Smooth muscle cell (in vitro differentiated cells): ENCODE data around the gene TMPRSS12. TPM values are rescaled to one million over a fixed set of nuclear protein-coding genes. Genes with fewer than 3 reads are reported as not detected.
"Not testable (repeated sequence)": the region's sequence is repeated elsewhere in the genome, so short reads cannot be mapped to it uniquely, and the experiment has no call there.

Source experiments
- DNase-seq: peaks from one replicate; lab custom pipeline; 2025; ENCODE audit not compliant: unreplicated experiment; lab: John Stamatoyannopoulos, UW
- H2AFZ ChIP-seq: fragments of 200-600 bp; sonication (generic); 2 replicates; pipeline ENCODE4 v1.6.0; 2016; ENCODE audit warnings: antibody characterized with exemption, low read depth, mild to moderate bottlenecking
- H3F3A ChIP-seq: fragments of 200-600 bp; sonication (generic); 2 replicates; pipeline ENCODE4 v1.6.0; 2017; ENCODE audit warnings: antibody characterized with exemption, low read depth
- H3K27ac ChIP-seq: fragments of 200-600 bp; sonication (generic); 2 replicates; pipeline ENCODE4 v1.5.1; 2016; ENCODE audit warnings: low read depth, mild to moderate bottlenecking
- H3K27me3 ChIP-seq: fragments of 200-600 bp; sonication (generic); 2 replicates; pipeline ENCODE4 v1.6.1; 2016; ENCODE audit warnings: low read depth, mild to moderate bottlenecking
- H3K36me3 ChIP-seq: fragments of 200-600 bp; sonication (generic); 2 replicates; pipeline ENCODE4 v1.5.1; 2016; ENCODE audit warnings: low read depth
- H3K4me1 ChIP-seq: fragments of 200-600 bp; sonication (generic); 2 replicates; pipeline ENCODE4 v1.5.1; 2016; ENCODE audit warnings: low read depth
- H3K4me2 ChIP-seq: fragments of 200-600 bp; sonication (generic); 2 replicates; pipeline ENCODE4 v1.6.0; 2016; ENCODE audit warnings: mild to moderate bottlenecking
- H3K4me3 ChIP-seq: fragments of 200-600 bp; sonication (generic); 2 replicates; pipeline ENCODE4 v1.5.1; 2016; ENCODE audit warnings: mild to moderate bottlenecking
- H3K79me2 ChIP-seq: fragments of 200-600 bp; sonication (generic); 2 replicates; pipeline ENCODE4 v1.6.0; 2016; ENCODE audit warnings: low read depth, mild to moderate bottlenecking
- H3K9ac ChIP-seq: fragments of 200-600 bp; sonication (generic); 2 replicates; pipeline ENCODE4 v1.6.0; 2016; ENCODE audit warnings: low read depth
- H3K9me3 ChIP-seq: fragments of 200-600 bp; sonication (generic); replicated peaks from 2 replicates; pipeline ENCODE4 v1.5.1; 2016; ENCODE audit warnings: low read depth
- H4K20me1 ChIP-seq: fragments of 200-600 bp; sonication (generic); 2 replicates; pipeline ENCODE4 v1.6.0; 2016; ENCODE audit warnings: low read depth
- CTCF ChIP-seq: fragments of 200-600 bp; sonication (generic); IDR thresholded peaks from 2 replicates; pipeline ENCODE4 v1.5.1; 2017; ENCODE audit warnings: borderline replicate concordance, mild to moderate bottlenecking, antibody characterized with exemption; ENCODE audit not compliant: insufficient read depth, poor library complexity, severe bottlenecking
- WGBS: methylation state at CpG from one replicate; pipeline ENCODE4 v1.1.7; 2016; ENCODE audit warnings: low lambda C conversion rate; 5-methylcytosine and 5-hydroxymethylcytosine counted together
- polyA plus RNA-seq: library from polyadenylated mRNA; unstranded; fragments of >200 nt; fragmentation: Nextera tagmentation; extraction: Ambion mirVana; gene quantifications from 2 replicates; pipeline ENCODE4 v1.2.1, GENCODE V29; 2016
- total RNA-seq: library from RNA; depleted of rRNA; stranded (reverse); fragments of >200 nt; gene quantifications from 2 replicates; pipeline ENCODE4 v1.2.3, GENCODE V29; 2014

TMPRSS12 gene
- total and polyA plus RNA-seq, 2 experiments from 2014 or later = not detected

GRCh38 chr12:50859621-50860310 is 17.0 kb downstream of the TMPRSS12 start:
- H3K9ac ChIP-seq = no peak overlapping the region
- no peaks in the 10 kb centered on the region for H3F3A ChIP-seq
- no peak for DNase-seq
- H3K27ac ChIP-seq = no peak overlapping the region
- no peaks in the 10 kb centered on the region for H3K79me2 ChIP-seq
- no peak for TF ChIP-seq CTCF
- H3K4me1 ChIP-seq = no peaks in the 10 kb centered on the region
- no peaks in the 10 kb centered on the region for H4K20me1 ChIP-seq
- no peak overlapping the region for H3K4me3 ChIP-seq
- H3K4me2 ChIP-seq = no peak overlapping the region
- 93% methylated on average over 4 of the region's 4 CpGs for WGBS
- H2AFZ ChIP-seq = no peak overlapping the region
- H3K36me3 ChIP-seq = no peaks in the 10 kb centered on the region
- no peaks in the 10 kb centered on the region for H3K9me3 ChIP-seq
- H3K27me3 ChIP-seq = no peaks in the 10 kb centered on the region

- H3K4me1 ChIP-seq = no peaks in the 10 kb centered on the region
- no peaks in the 10 kb centered on the region for H3F3A ChIP-seq
- no peaks in the 10 kb centered on the region for H3K79me2 ChIP-seq
- 75% methylated on average over 6 of the region's 6 CpGs for WGBS
- H3K27me3 ChIP-seq = no peaks in the 10 kb centered on the region
- no peak overlapping the region for H3K27ac ChIP-seq
- H4K20me1 ChIP-seq = no peaks in the 10 kb centered on the region
- H3K4me3 ChIP-seq = no peak overlapping the region
- DNase-seq = no peak
- no peak overlapping the region for H3K4me2 ChIP-seq
- H2AFZ ChIP-seq = no peak overlapping the region
- no peaks in the 10 kb centered on the region for H3K9me3 ChIP-seq
- H3K9ac ChIP-seq = no peak overlapping the region
- no peak for TF ChIP-seq CTCF
- H3K36me3 ChIP-seq = no peaks in the 10 kb centered on the region
Measured at GRCh38 chr12:50862316-50862715, 19.6 kb downstream of the TMPRSS12 start.

- H3K4me2 ChIP-seq = no peak overlapping the region
- no peaks in the 10 kb centered on the region for H3K27me3 ChIP-seq
- H3K27ac ChIP-seq = no peak overlapping the region
- H3K9me3 ChIP-seq = no peaks in the 10 kb centered on the region
- DNase-seq = no peak
- no peak for TF ChIP-seq CTCF
- H3K4me3 ChIP-seq = no peak overlapping the region
- no peaks in the 10 kb centered on the region for H4K20me1 ChIP-seq
- no peaks in the 10 kb centered on the region for H3F3A ChIP-seq
- H3K9ac ChIP-seq = no peak overlapping the region
- H3K36me3 ChIP-seq = no peaks in the 10 kb centered on the region
- WGBS = 83% methylated on average over 3 of the region's 3 CpGs
- H3K79me2 ChIP-seq = no peaks in the 10 kb centered on the region
- H3K4me1 ChIP-seq = no peaks in the 10 kb centered on the region
- H2AFZ ChIP-seq = no peak overlapping the region
Measured at GRCh38 chr12:50865266-50865665, 22.5 kb downstream of the TMPRSS12 start.

GRCh38 chr12:50868881-50869280 is 26.2 kb downstream of the TMPRSS12 start:
- H3K4me3 ChIP-seq, H3K4me1 ChIP-seq, H3K79me2 ChIP-seq, H3K9me3 ChIP-seq, H3K36me3 ChIP-seq, H3K27ac ChIP-seq, H3K27me3 ChIP-seq, H3F3A ChIP-seq, H3K4me2 ChIP-seq, H2AFZ ChIP-seq, DNase-seq, H4K20me1 ChIP-seq, H3K9ac ChIP-seq: not testable (repeated sequence)
- 48% methylated on average over 2 of the region's 2 CpGs for WGBS
